OCI-LY3 (cell line): ENCODE data around the gene CEP20.

ENCODE experiments used
- CTCF ChIP-seq: fragments of 200-600, 300-600 bp; sonication (generic); IDR thresholded peaks from 2 replicates; pipeline ENCODE4 v1.5.1; 2014; ENCODE audit warnings: antibody characterized with exemption, low read length, low read depth
- EZH2phosphoT487 ChIP-seq: fragments of 200-600 bp; shearing (Covaris generic); IDR thresholded peaks from 2 replicates; pipeline ENCODE4 v1.6.1; 2018; ENCODE audit warnings: antibody characterized with exemption, mixed run types, low read depth

- TF ChIP-seq CTCF (no peak), EZH2phosphoT487 (no peak)
These were observed 67.6 kb downstream of the CEP20 start for GRCh38 chr16:15820837-15821236.
